ENCODE measurements around the gene MRC2.
A peak's percentile ranks its signal among the peaks of the same experiment; 100 is the strongest.

Gene MRC2

GRCh38 chr17:62720126-62720850 is 92.8 kb downstream of the MRC2 start:
- DNase-seq (ENCODE audit: low read depth) = no peak

- DNase-seq (ENCODE audit: low read depth) = no peak
Measured at GRCh38 chr17:62722625-62723024, 95.2 kb downstream of the MRC2 start.

GRCh38 chr17:62723842-62724241 is 96.4 kb downstream of the MRC2 start:
- no peak for DNase-seq (ENCODE audit: low read depth)

- DNase-seq (ENCODE audit: low read depth) = peak; percentile 41
Measured at GRCh38 chr17:62724398-62725146, 97.1 kb downstream of the MRC2 start.

GRCh38 chr17:62725791-62726249 is 98.3 kb downstream of the MRC2 start:
- no peak for DNase-seq (ENCODE audit: low read depth)

GRCh38 chr17:62727916-62728672 is 100.6 kb downstream of the MRC2 start:
- no peak for DNase-seq (ENCODE audit: low read depth)

GRCh38 chr17:62732125-62732524 is 104.7 kb downstream of the MRC2 start:
- no peak for DNase-seq (ENCODE audit: low read depth)

GRCh38 chr17:62735044-62735651 is 107.7 kb downstream of the MRC2 start:
- no peak for DNase-seq (ENCODE audit: low read depth)

- DNase-seq (ENCODE audit: low read depth) = no peak
Measured at GRCh38 chr17:62737513-62737912, 110.0 kb downstream of the MRC2 start.

- DNase-seq (ENCODE audit: low read depth) = no peak
Measured at GRCh38 chr17:62738281-62738680, 110.8 kb downstream of the MRC2 start.

- DNase-seq (ENCODE audit: low read depth) = no peak
Measured at GRCh38 chr17:62739645-62740388, 112.3 kb downstream of the MRC2 start.

- DNase-seq (ENCODE audit: low read depth) = no peak
Measured at GRCh38 chr17:62741290-62741689, 113.8 kb downstream of the MRC2 start.

Measured in stimulated activated CD8-positive, alpha-beta memory T cell treated with anti-CD3 and anti-CD28 coated beads, Interleukin-12 subunit alpha, Interleukin-12 subunit beta, amount 100 ng/mL, for 1 hour (primary cell).